ENCODE results near the gene CELA2B.

DNA sequence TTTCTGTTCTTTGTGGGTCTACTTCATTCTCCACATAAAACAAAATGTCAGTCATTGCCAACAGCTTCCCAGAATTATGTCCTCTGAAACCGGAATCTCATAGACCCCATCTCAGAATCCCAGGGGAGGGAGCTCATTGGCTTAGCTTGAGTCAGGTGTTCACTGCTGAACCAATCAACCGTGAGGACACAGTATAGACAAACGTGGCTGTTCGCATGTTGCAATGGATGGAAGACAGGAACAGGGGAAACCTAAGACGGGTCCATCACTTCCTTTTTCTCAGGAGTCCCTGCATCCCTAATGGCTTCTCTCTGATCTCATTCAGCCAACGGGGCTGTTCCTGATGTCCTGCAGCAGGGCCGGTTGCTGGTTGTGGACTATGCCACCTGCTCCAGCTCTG, 10.2 kb upstream of the CELA2B start:
- TF ChIP-seq, protein P1, sequence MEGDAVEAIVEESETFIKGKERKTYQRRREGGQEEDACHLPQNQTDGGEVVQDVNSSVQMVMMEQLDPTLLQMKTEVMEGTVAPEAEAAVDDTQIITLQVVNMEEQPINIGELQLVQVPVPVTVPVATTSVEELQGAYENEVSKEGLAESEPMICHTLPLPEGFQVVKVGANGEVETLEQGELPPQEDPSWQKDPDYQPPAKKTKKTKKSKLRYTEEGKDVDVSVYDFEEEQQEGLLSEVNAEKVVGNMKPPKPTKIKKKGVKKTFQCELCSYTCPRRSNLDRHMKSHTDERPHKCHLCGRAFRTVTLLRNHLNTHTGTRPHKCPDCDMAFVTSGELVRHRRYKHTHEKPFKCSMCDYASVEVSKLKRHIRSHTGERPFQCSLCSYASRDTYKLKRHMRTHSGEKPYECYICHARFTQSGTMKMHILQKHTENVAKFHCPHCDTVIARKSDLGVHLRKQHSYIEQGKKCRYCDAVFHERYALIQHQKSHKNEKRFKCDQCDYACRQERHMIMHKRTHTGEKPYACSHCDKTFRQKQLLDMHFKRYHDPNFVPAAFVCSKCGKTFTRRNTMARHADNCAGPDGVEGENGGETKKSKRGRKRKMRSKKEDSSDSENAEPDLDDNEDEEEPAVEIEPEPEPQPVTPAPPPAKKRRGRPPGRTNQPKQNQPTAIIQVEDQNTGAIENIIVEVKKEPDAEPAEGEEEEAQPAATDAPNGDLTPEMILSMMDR (IDR thresholded peaks at IDR 0.05) = no peak
- no peak for TF ChIP-seq POLR2A (IDR thresholded peaks at IDR 0.05)
